Glutamatergic neuron (in vitro differentiated cells): Measurements from ENCODE around the gene STMN3. TPM values are rescaled to one million over a fixed set of nuclear protein-coding genes. Genes with fewer than 3 reads are reported as not detected.

Experiments used
- DNase-seq: peaks from one replicate; pipeline ENCODE4 v3.0.0; 2022
- H3K27ac Mint-ChIP-seq: one replicate; pipeline ENCODE4 v1.8.0; 2020; ENCODE audit warnings: mild to moderate bottlenecking, mixed read lengths, inconsistent platforms; ENCODE audit not compliant: unreplicated experiment
- H3K27me3 Mint-ChIP-seq: one replicate; pipeline ENCODE4 v1.8.0; 2020; ENCODE audit warnings: mild to moderate bottlenecking, moderate library complexity, mixed read lengths, inconsistent platforms; ENCODE audit not compliant: unreplicated experiment
- H3K36me3 Mint-ChIP-seq: one replicate; pipeline ENCODE4 v1.8.0; 2020; ENCODE audit warnings: mild to moderate bottlenecking, mixed read lengths, inconsistent platforms; ENCODE audit not compliant: unreplicated experiment
- H3K4me1 Mint-ChIP-seq: one replicate; pipeline ENCODE4 v1.8.0; 2020; ENCODE audit warnings: mild to moderate bottlenecking, low read depth, mixed read lengths, inconsistent platforms; ENCODE audit not compliant: unreplicated experiment
- H3K4me3 Mint-ChIP-seq: one replicate; pipeline ENCODE4 v1.8.0; 2020; ENCODE audit warnings: mild to moderate bottlenecking, mixed read lengths, inconsistent platforms; ENCODE audit not compliant: unreplicated experiment
- H3K9me3 Mint-ChIP-seq: one replicate; pipeline ENCODE4 v1.8.0; 2020; ENCODE audit warnings: mild to moderate bottlenecking, moderate library complexity, mixed read lengths, inconsistent platforms; ENCODE audit not compliant: unreplicated experiment
- CTCF ChIP-seq: fragments of 200-600 bp; sonication (generic); IDR thresholded peaks from one replicate; pipeline ENCODE4 v1.5.0; 2021; ENCODE audit not compliant: partially characterized antibody, unreplicated experiment
- total RNA-seq: library from RNA; stranded (reverse); fragmentation: NEBNext Ultra II Directional; extraction: Animal tissue kit (Norgen Biotek cat#: 25700); gene quantifications from one replicate; pipeline ENCODE4 v1.2.1, GENCODE V29; 2021; ENCODE audit not compliant: unreplicated experiment

STMN3 gene
- total RNA-seq, 1 donor from 2014 or later = 459 TPM

- H3K4me3 Mint-ChIP-seq = no peak overlapping the region
- peaks cover 2% of the 10 kb centered on the region for H3K9me3 Mint-ChIP-seq
- no peak overlapping the region for H3K27ac Mint-ChIP-seq
- peaks cover 2% of the 10 kb centered on the region for H3K27me3 Mint-ChIP-seq
- H3K4me1 Mint-ChIP-seq = no peaks in the 10 kb centered on the region
- peaks cover 6% of the 10 kb centered on the region for H3K36me3 Mint-ChIP-seq
- DNase-seq = no peak
- no peak for TF ChIP-seq CTCF
These were observed 53.7 kb downstream of the STMN3 start for GRCh38 chr20:63599396-63600050.

- no peak overlapping the region for H3K27ac Mint-ChIP-seq
These were observed 54.5 kb downstream of the STMN3 start for GRCh38 chr20:63598479-63599395.

GRCh38 chr20:63597651-63598478, 55.4 kb downstream of the STMN3 start:
- Mint-ChIP-seq H3K4me1 (no peaks in the 10 kb centered on the region), H3K36me3 (peaks cover 6% of the 10 kb centered on the region), H3K9me3 (no peaks in the 10 kb centered on the region), H3K27me3 (peaks cover under 1% of the 10 kb centered on the region), H3K4me3 (no peak overlapping the region), H3K27ac (no peak overlapping the region)
- no peak for TF ChIP-seq CTCF
- no peak for DNase-seq

More at GRCh38 chr20:63598479-63599395, 54.5 kb downstream of the STMN3 start:
- Mint-ChIP-seq H3K4me1 (no peaks in the 10 kb centered on the region), H3K36me3 (peaks cover 6% of the 10 kb centered on the region), H3K27me3 (peaks cover 2% of the 10 kb centered on the region), H3K4me3 (no peak overlapping the region), H3K9me3 (no peaks in the 10 kb centered on the region)
- TF ChIP-seq CTCF = no peak
- no peak for DNase-seq

GRCh38 chr20:63596423-63596822, 56.8 kb downstream of the STMN3 start:
- no peak for TF ChIP-seq CTCF
- Mint-ChIP-seq H3K27me3 (peaks cover 2% of the 10 kb centered on the region), H3K4me1 (no peaks in the 10 kb centered on the region), H3K9me3 (no peaks in the 10 kb centered on the region), H3K27ac (no peak overlapping the region), H3K36me3 (peaks cover 6% of the 10 kb centered on the region), H3K4me3 (no peak overlapping the region)
- no peak for DNase-seq
